NOMO-1 (cell line): ENCODE results near the gene DSCAML1.
A peak's percentile ranks its signal among the peaks of the same experiment; 100 is the strongest.

Experiments
- DNase-seq, 2 experiments: peaks; one replicate each; lab custom pipeline; 2025; ENCODE audit not compliant: unreplicated experiment in 2 of 2; lab: John Stamatoyannopoulos, UW

DSCAML1 gene

GRCh38 chr11:117480221-117480620, 316.8 kb downstream of the DSCAML1 start:
- DNase-seq = no peak

- DNase-seq = no peak
These were observed 317.6 kb downstream of the DSCAML1 start for GRCh38 chr11:117479372-117479771.

GRCh38 chr11:117478926-117479325, 318.1 kb downstream of the DSCAML1 start:
- no peak for DNase-seq

- no peak for DNase-seq
These were observed 318.7 kb downstream of the DSCAML1 start for GRCh38 chr11:117478126-117478860.

- DNase-seq = no peak
These were observed 319.3 kb downstream of the DSCAML1 start for GRCh38 chr11:117477721-117478120.

- DNase-seq = no peak
These were observed 320.4 kb downstream of the DSCAML1 start for GRCh38 chr11:117476531-117477142.

GRCh38 chr11:117475716-117476530, 321.1 kb downstream of the DSCAML1 start:
- DNase-seq = no peak

GRCh38 chr11:117473481-117474091, 323.4 kb downstream of the DSCAML1 start:
- DNase-seq = no peak

GRCh38 chr11:117471776-117472175, 325.2 kb downstream of the DSCAML1 start:
- DNase-seq = no peak

GRCh38 chr11:117470576-117470975, 326.4 kb downstream of the DSCAML1 start:
- DNase-seq = no peak

- no peak for DNase-seq
These were observed 328.1 kb downstream of the DSCAML1 start for GRCh38 chr11:117468888-117469287.

- DNase-seq = no peak
These were observed 329.2 kb downstream of the DSCAML1 start for GRCh38 chr11:117467770-117468169.

GRCh38 chr11:117466966-117467365, 330.1 kb downstream of the DSCAML1 start:
- no peak for DNase-seq

- DNase-seq = no peak
These were observed 331.6 kb downstream of the DSCAML1 start for GRCh38 chr11:117465236-117465997.

GRCh38 chr11:117464778-117465177, 332.2 kb downstream of the DSCAML1 start:
- no peak for DNase-seq

- no peak for DNase-seq
These were observed 334.2 kb downstream of the DSCAML1 start for GRCh38 chr11:117462864-117463247.

- DNase-seq = no peak
These were observed 334.7 kb downstream of the DSCAML1 start for GRCh38 chr11:117462183-117462863.

GRCh38 chr11:117461396-117462182, 335.4 kb downstream of the DSCAML1 start:
- DNase-seq = no peak

GRCh38 chr11:117459979-117460300, 337.1 kb downstream of the DSCAML1 start:
- peak; percentile 23 to 49 for DNase-seq
